Naive thymus-derived CD4-positive, alpha-beta T cell (primary cell): ENCODE data around the gene RELL2. TPM values are rescaled to one million over a fixed set of nuclear protein-coding genes. Genes with fewer than 3 reads are reported as not detected.

Source experiments
- ATAC-seq: fragments of 150-1000 bp; cut with Tn5 transposase; 2 replicates; pipeline ENCODE4 v1.10.0; 2021; ENCODE audit warnings: mild to moderate bottlenecking, moderate library complexity
- CTCF ChIA-PET: fragments of 350-600 bp; sonication (Branson Sonifier 250); formaldehyde crosslinking; loops from one replicate; lab custom pipeline; 2021; ENCODE audit warnings: antibody characterized with exemption; lab: Charles Lee
- POLR2A ChIA-PET: fragments of 350-600 bp; sonication (Branson Sonifier 250); formaldehyde crosslinking; loops from one replicate; lab custom pipeline; 2021; ENCODE audit warnings: antibody characterized with exemption, inconsistent platforms; lab: Charles Lee
- DNase-seq, 9 donors: peaks; one replicate each; pipeline versions ENCODE4 v3.0.0 to v3.0.0-alpha.2; 2020 to 2022; ENCODE audit warnings: mixed read lengths in 1 of 9
- H3K27ac ChIP-seq: one replicate; pipeline ENCODE4 v1.7.0; 2013; ENCODE audit warnings: mild to moderate bottlenecking, low read depth, low read length, moderate library complexity
- H3K27me3 ChIP-seq, 2 donors: one replicate each; pipeline ENCODE4 v1.7.0; 2013; ENCODE audit warnings: low read length in 2 of 2, mild to moderate bottlenecking in 2 of 2, moderate library complexity in 2 of 2; ENCODE audit not compliant: control insufficient read depth in 2 of 2, insufficient read depth in 2 of 2
- H3K36me3 ChIP-seq, 3 experiments: 1 replicate in 2 of 3; 2 replicates in 1 of 3; pipeline ENCODE4 v1.7.0; 2013; ENCODE audit warnings: low read length in 3 of 3, mild to moderate bottlenecking in 3 of 3, moderate library complexity in 1 of 3; ENCODE audit not compliant: insufficient read depth in 3 of 3, control insufficient read depth in 2 of 3
- H3K4me1 ChIP-seq, 2 donors: one replicate each; pipeline ENCODE4 v1.7.0; 2013; ENCODE audit warnings: low read length in 2 of 2, mild to moderate bottlenecking in 2 of 2, moderate library complexity in 1 of 2; ENCODE audit not compliant: control insufficient read depth in 2 of 2, insufficient read depth in 2 of 2
- H3K4me3 ChIP-seq: 2 replicates; pipeline ENCODE4 v1.7.0; 2013; ENCODE audit warnings: mild to moderate bottlenecking, low read length
- H3K9me3 ChIP-seq, 3 experiments: 1 replicate in 2 of 3; 2 replicates in 1 of 3; pipeline ENCODE4 v1.7.0; 2013; ENCODE audit warnings: low read length in 3 of 3; ENCODE audit not compliant: control insufficient read depth in 2 of 3
- H3K27ac Mint-ChIP-seq, 9 donors: one replicate each; pipeline ENCODE4 v1.8.0; 2020 to 2022; ENCODE audit warnings: mixed read lengths in 9 of 9, mild to moderate bottlenecking in 8 of 9, moderate library complexity in 5 of 9, inconsistent platforms in 2 of 9
- H3K27me3 Mint-ChIP-seq, 5 donors: one replicate each; pipeline ENCODE4 v1.8.0; 2021 to 2022; ENCODE audit warnings: mixed read lengths in 5 of 5, mild to moderate bottlenecking in 1 of 5
- H3K36me3 Mint-ChIP-seq, 5 donors: one replicate each; pipeline ENCODE4 v1.8.0; 2020 to 2022; ENCODE audit warnings: mixed read lengths in 5 of 5, mild to moderate bottlenecking in 3 of 5, inconsistent platforms in 1 of 5
- H3K4me1 Mint-ChIP-seq, 7 donors: one replicate each; pipeline ENCODE4 v1.8.0; 2020 to 2022; ENCODE audit warnings: mixed read lengths in 7 of 7, mild to moderate bottlenecking in 3 of 7, inconsistent platforms in 1 of 7
- H3K4me3 Mint-ChIP-seq, 10 donors: one replicate each; pipeline ENCODE4 v1.8.0; 2020 to 2022; ENCODE audit warnings: mild to moderate bottlenecking in 10 of 10, mixed read lengths in 10 of 10, moderate library complexity in 6 of 10, inconsistent platforms in 2 of 10
- H3K9me3 Mint-ChIP-seq, 11 donors: one replicate each; pipeline ENCODE4 v1.8.0; 2020 to 2022; ENCODE audit warnings: mixed read lengths in 11 of 11, mild to moderate bottlenecking in 4 of 11, inconsistent platforms in 1 of 11, moderate library complexity in 1 of 11
- intact Hi-C, 2 donors: fragments of 100-400 bp; cut with micrococcal nuclease; formaldehyde crosslinking; loops; one replicate each; pipeline ENCODE4 v1.15.1; 2023
- polyA plus RNA-seq, 2 donors: library from polyadenylated mRNA; unstranded; fragments of 300-500 nt; fragmentation: Illumina TruSeq; gene quantifications; one replicate each; pipeline ENCODE4 v1.2.3, GENCODE V29; 2021
- total RNA-seq, 6 experiments: library from RNA in 5 of 6; stranded (reverse) in 5 of 6; gene quantifications; 1 replicate in 5 of 6; 2 replicates in 1 of 6; pipeline ENCODE4 v1.2.3 and lab custom pipeline; 2021 to 2026

The RELL2 gene
- total and polyA plus RNA-seq, 7 experiments from 2014 or later = 1.8 to 21.7 (median 16.6) TPM

DNA sequence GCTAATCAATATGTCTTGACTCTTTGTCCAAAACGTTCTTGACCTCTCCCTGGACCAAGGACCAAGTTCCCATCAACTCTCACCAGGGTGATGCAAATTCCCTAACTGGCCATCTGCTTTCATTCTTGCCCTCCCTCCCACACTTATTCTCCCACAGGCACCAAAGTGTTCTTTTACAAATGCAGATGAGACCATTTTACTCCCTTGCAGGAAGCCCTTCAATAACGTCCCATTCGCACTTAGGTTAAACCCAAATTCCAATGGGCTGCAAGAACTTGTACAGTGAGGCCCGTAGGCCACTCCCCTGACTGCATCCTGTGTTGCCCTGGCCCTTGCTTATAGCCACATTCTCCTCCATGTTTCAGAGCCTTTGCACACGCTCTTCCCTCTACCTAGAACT lies 38.0 kb downstream of the RELL2 start:
- Mint-ChIP-seq H3K4me3 (no peak overlapping the region), H3K4me1 (peaks cover 0 to 7% (median 0%) of the 10 kb centered on the region in 7 donors), H3K9me3 (peaks cover 0 to 2% (median 0%) of the 10 kb centered on the region in 11 donors), H3K27ac (peak overlapping the region in 1 of 9 donors; percentile 18), H3K36me3 (peaks cover 0 to 5% (median 0%) of the 10 kb centered on the region in 5 donors), H3K27me3 (no peaks in the 10 kb centered on the region)
- ATAC-seq = no peak
- Histone ChIP-seq H3K9me3 (no peaks in the 10 kb centered on the region), H3K27me3 (no peaks in the 10 kb centered on the region), H3K36me3 (no peaks in the 10 kb centered on the region), H3K4me3 (no peak overlapping the region), H3K4me1 (no peaks in the 10 kb centered on the region), H3K27ac (no peak overlapping the region)
- intact Hi-C loops = no loop called here
- ChIA-PET POLR2A (no interaction called here), CTCF (no interaction called here)
- DNase-seq = no peak

DNA sequence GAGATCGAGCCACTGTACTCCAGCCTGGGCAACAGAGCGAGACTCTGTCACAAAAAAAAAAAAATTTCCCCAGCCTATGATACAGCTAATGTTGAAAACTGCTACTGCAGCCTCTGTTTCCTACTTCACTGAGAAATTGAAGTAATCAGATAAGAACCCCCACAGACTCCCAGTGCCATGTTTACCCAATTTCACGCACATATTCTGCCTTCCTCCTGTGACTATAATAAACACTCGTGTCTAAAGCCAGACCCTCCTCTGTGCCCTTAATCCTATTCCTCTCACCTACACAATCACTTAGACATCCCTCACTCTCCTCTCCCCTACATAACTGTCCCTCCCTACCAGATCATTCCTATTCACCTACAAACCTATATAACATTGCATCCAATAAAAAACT lies 38.9 kb downstream of the RELL2 start:
- Histone ChIP-seq H3K36me3 (no peaks in the 10 kb centered on the region), H3K9me3 (no peaks in the 10 kb centered on the region), H3K4me1 (no peaks in the 10 kb centered on the region), H3K4me3 (no peak overlapping the region), H3K27me3 (no peaks in the 10 kb centered on the region), H3K27ac (no peak overlapping the region)
- DNase-seq = no peak
- no peak for ATAC-seq
- POLR2A ChIA-PET = no interaction called here
- peaks cover 0 to 5% (median 0%) of the 10 kb centered on the region in 5 donors for H3K36me3 Mint-ChIP-seq
- no peaks in the 10 kb centered on the region for H3K27me3 Mint-ChIP-seq
- peaks cover 0 to 2% (median 0%) of the 10 kb centered on the region in 11 donors for H3K9me3 Mint-ChIP-seq
- no peak overlapping the region for H3K27ac Mint-ChIP-seq
- H3K4me3 Mint-ChIP-seq = no peak overlapping the region
- CTCF ChIA-PET = interaction anchor here (0.6 to 1.6 kb wide), 5 partner anchors 11 to 204 kb away, joined by 3 to 6 read pairs (median 3); no protein-coding TSS in a partner anchor
- H3K4me1 Mint-ChIP-seq = peaks cover 0 to 9% (median under 1%) of the 10 kb centered on the region in 7 donors
- intact Hi-C loops = no loop called here

DNA sequence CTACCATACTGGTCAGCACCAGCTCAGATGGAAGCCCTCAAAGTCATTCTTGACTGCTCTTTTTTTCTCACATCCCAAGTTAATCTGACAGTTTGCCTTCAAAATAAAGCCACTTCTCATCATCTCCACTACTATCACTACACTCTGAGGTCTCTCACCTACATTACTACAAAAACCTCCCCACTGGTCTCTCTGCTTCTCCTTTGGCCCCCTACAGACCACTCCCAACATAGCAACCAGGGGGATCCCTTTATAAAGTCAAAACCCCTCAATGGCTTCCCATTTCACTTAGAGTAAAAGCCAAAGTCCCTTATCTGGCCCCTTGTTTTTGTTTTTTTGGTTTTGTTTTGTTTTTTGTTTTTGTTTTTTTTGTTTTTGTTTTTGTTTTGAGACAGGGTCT lies 40.6 kb downstream of the RELL2 start:
- Mint-ChIP-seq H3K9me3 (peaks cover 0 to 2% (median 0%) of the 10 kb centered on the region in 11 donors), H3K27ac (peak overlapping the region in 1 of 9 donors; percentile 5), H3K36me3 (peaks cover 0 to 5% (median 0%) of the 10 kb centered on the region in 5 donors), H3K27me3 (no peaks in the 10 kb centered on the region), H3K4me1 (peaks cover 9 to 19% (median 11%) of the 10 kb centered on the region in 7 donors), H3K4me3 (no peak overlapping the region)
- Histone ChIP-seq H3K27me3 (no peaks in the 10 kb centered on the region), H3K4me3 (no peak overlapping the region), H3K4me1 (peaks cover 1 to 2% of the 10 kb centered on the region in 2 donors), H3K9me3 (no peaks in the 10 kb centered on the region), H3K27ac (no peak overlapping the region), H3K36me3 (no peaks in the 10 kb centered on the region)
- DNase-seq (no peak), ATAC-seq (no peak)
- intact Hi-C loops = no loop called here
- ChIA-PET POLR2A (interaction anchor here (0.6 kb wide), 1 partner anchor 295 kb away, joined by 5 read pairs; no protein-coding TSS in a partner anchor), CTCF (no interaction called here)

DNA sequence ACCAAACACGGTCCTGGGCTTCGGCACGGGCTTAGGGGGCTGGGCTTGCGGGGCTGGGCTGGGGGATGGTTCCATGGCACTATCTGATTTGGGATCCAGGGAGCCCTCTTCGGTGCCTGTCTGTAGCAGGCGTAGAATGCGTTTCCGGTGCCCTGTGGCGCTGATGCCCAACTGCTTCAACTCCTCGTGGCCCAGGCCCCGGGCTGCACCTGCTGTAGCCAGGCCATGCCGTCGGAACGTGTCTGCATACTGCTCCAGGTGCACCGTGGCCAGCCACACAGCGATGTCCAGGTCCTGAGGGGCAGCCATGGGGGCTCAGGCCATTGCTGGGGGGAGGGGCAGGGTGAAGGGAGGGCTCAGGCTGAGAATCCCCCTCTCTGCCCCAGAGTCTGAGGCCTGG lies 43.4 kb downstream of the RELL2 start:
- Histone ChIP-seq H3K27ac (no peak overlapping the region), H3K36me3 (no peaks in the 10 kb centered on the region), H3K4me3 (no peak overlapping the region), H3K9me3 (no peaks in the 10 kb centered on the region), H3K27me3 (no peaks in the 10 kb centered on the region), H3K4me1 (peaks cover 14 to 16% of the 10 kb centered on the region in 2 donors)
- H3K4me1 Mint-ChIP-seq = peaks cover 15 to 33% (median 27%) of the 10 kb centered on the region in 7 donors
- POLR2A ChIA-PET = interaction anchor here (1.2 kb wide), 2 partner anchors 29 to 43 kb away, joined by 3 to 4 read pairs; partner anchors contain the start of gene FCHSD1
- CTCF ChIA-PET = interaction anchor here (1.0 kb wide), 2 partner anchors 13 to 281 kb away, joined by 3 to 4 read pairs; no protein-coding TSS in a partner anchor
- H3K36me3 Mint-ChIP-seq = peaks cover 0 to 5% (median 0%) of the 10 kb centered on the region in 5 donors
- intact Hi-C loops = loop anchor here in 1 of 2 donors (2.0 kb wide), 1 partner anchor 15 kb away; no protein-coding TSS in a partner anchor
- no peak for ATAC-seq
- peak overlapping the region in 1 of 10 donors; percentile 80 for H3K4me3 Mint-ChIP-seq
- H3K27ac Mint-ChIP-seq = peak overlapping the region in 1 of 9 donors; percentile 70
- H3K9me3 Mint-ChIP-seq = peaks cover 0 to 2% (median 0%) of the 10 kb centered on the region in 11 donors
- H3K27me3 Mint-ChIP-seq = no peaks in the 10 kb centered on the region
- DNase-seq = no peak

DNA sequence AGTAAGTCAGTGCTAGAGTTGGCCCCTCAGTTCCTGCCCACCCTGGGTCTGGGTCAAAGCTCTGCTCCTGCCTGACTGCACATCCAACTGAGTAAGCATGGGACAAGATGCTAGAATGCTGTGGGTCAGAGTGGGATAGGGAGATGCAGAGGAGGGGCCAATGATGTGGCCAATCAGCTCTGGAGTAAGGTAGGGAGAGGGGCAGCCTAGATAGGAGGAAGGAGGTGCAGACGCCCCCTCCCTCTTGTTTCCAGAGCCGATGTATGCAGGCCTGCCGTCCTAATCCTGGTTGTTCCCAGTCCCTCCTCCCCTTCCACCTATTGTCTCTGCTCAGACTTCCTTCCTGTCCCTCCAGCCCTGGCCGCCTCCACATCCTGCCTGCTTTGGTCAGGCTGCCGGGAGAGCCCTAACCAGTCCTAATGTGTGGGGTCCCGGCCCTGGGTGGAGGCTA lies 44.0 kb downstream of the RELL2 start:
- Mint-ChIP-seq H3K4me1 (peaks cover 15 to 36% (median 27%) of the 10 kb centered on the region in 7 donors), H3K4me3 (peak overlapping the region in 7 of 10 donors; percentile 16 to 80 (median 42)), H3K27ac (peak overlapping the region in 3 of 9 donors; percentile 4 to 77 (median 70)), H3K27me3 (no peaks in the 10 kb centered on the region), H3K36me3 (peaks cover 0 to 5% (median 0%) of the 10 kb centered on the region in 5 donors), H3K9me3 (peaks cover 0 to 2% (median 0%) of the 10 kb centered on the region in 11 donors)
- no peaks in the 10 kb centered on the region for H3K9me3 ChIP-seq
- ChIA-PET POLR2A (interaction anchor here (1.2 kb wide), 2 partner anchors 30 to 43 kb away, joined by 3 to 4 read pairs; partner anchors contain the start of gene FCHSD1), CTCF (interaction anchor here (0.7 to 1.2 kb wide), 4 partner anchors 10 to 17 kb away, joined by 3 to 4 read pairs (median 3); no protein-coding TSS in a partner anchor)
- ATAC-seq (no peak), DNase-seq (no peak)
- intact Hi-C loops = loop anchor here in 1 of 2 donors (2.0 kb wide), 1 partner anchor 16 kb away; no protein-coding TSS in a partner anchor
- H3K27ac ChIP-seq = no peak overlapping the region
- no peaks in the 10 kb centered on the region for H3K27me3 ChIP-seq
- no peaks in the 10 kb centered on the region for H3K36me3 ChIP-seq
- H3K4me3 ChIP-seq = no peak overlapping the region
- peaks cover 14 to 16% of the 10 kb centered on the region in 2 donors for H3K4me1 ChIP-seq

DNA sequence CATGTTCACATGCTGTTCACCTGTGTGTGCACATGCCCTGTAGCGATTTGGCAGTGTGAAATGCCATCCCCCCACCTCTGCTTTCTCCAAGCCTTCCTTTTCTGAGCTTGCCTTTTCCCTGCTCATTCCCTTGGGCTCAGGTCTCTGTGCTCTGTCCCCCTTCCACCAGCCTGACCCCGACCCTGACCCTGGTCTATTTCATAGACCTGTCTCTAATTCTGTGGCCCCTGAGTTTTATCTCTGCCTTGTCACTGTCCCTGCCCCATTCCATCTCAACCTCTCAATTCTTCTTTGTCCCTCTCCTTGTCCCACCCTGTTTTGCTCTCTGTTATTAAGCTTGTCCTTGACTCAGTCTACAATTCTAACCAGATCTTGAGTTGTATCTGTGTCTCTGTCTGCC lies 44.5 kb downstream of the RELL2 start:
- ATAC-seq (no peak), DNase-seq (no peak)
- Histone ChIP-seq H3K4me1 (peaks cover 14 to 16% of the 10 kb centered on the region in 2 donors), H3K9me3 (no peaks in the 10 kb centered on the region), H3K4me3 (peak overlapping the region; percentile 20), H3K27me3 (no peaks in the 10 kb centered on the region), H3K27ac (no peak overlapping the region), H3K36me3 (no peaks in the 10 kb centered on the region)
- Mint-ChIP-seq H3K27ac (peak overlapping the region in 4 of 9 donors; percentile 4 to 77 (median 52)), H3K9me3 (peaks cover 0 to 2% (median 0%) of the 10 kb centered on the region in 11 donors), H3K4me1 (peaks cover 15 to 36% (median 27%) of the 10 kb centered on the region in 7 donors), H3K4me3 (peak overlapping the region; percentile 6 to 80 (median 66)), H3K36me3 (peaks cover 0 to 5% (median 0%) of the 10 kb centered on the region in 5 donors), H3K27me3 (no peaks in the 10 kb centered on the region)
- CTCF ChIA-PET = interaction anchor here (0.7 to 1.2 kb wide), 4 partner anchors 9 to 17 kb away, joined by 3 to 4 read pairs (median 3); no protein-coding TSS in a partner anchor
- intact Hi-C loops = loop anchor here in 1 of 2 donors (2.0 kb wide), 1 partner anchor 16 kb away; no protein-coding TSS in a partner anchor
- POLR2A ChIA-PET = interaction anchor here (1.0 to 1.2 kb wide), 3 partner anchors 10 to 44 kb away, joined by 3 to 4 read pairs (median 4); partner anchors contain the start of gene FCHSD1
